IPS DF 4.7 (cell line): ENCODE results near the gene RAB11FIP4.

Experiments
- DNase-seq: peaks from one replicate; pipeline ENCODE4 v3.0.0-alpha.2; 2013; ENCODE audit warnings: low spot score; ENCODE audit errors: extremely low read depth

The RAB11FIP4 gene

DNA sequence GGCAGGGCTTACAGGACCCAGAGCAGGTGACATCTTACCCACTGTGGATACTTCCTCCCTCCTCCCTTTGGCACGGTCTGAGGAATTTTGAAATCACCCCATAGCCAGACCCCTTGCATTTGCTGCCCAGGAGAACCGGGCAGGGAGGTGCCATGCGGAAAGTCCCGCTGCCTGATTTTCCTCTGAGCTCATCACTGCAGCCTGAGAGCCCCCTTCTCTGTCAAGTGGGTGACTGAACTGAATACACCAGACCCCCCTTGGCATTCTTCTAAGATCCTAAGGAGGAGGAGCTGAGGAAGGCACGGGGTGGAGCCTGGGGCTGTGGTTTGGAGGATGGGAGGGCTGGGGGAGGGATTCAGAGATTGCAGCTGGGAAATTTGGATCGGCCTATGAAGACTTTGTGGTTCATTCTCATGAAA is 173.4 kb downstream of the RAB11FIP4 start:
- no peak for DNase-seq

- DNase-seq: no peak
These were observed 174.2 kb downstream of the RAB11FIP4 start for GRCh38 chr17:31565652-31566051.

DNA sequence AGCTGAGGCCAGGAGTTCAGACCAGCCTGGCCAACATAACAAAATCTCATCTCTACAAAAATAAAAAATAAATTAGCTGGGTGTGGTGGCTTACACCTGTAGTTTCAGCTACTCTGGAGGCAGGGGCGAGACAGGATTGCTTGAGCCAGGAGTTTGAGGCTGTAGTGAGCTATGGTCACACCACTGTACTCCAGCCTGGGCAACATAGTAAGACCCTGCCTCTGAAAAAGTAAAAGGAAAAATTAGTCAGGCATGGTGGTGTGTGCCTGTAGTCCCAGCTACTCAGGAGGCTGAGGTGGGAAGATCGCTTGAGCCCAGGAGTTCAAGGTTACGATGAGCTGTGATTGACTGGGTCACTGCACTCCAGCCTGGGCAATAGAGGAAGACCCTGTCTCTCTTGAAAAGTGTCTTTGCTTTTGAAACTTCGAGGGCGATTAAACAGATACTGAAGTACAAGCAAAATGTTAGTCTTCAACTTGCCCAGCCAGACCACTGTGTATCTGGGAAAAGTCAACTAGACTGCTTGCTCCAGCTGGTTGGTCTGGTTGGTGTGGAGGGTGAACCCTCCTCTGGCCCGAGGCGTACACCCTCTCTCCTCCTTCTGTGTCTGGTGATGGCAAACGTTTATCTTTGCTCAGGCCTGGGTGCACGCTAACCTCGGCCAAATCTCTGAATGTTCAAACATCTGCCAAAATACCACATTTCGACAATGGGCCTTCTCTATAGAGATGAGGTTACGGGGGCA is 174.9 kb downstream of the RAB11FIP4 start:
- no peak for DNase-seq

- no peak for DNase-seq
These were observed 175.5 kb downstream of the RAB11FIP4 start for GRCh38 chr17:31566992-31567373.

DNA sequence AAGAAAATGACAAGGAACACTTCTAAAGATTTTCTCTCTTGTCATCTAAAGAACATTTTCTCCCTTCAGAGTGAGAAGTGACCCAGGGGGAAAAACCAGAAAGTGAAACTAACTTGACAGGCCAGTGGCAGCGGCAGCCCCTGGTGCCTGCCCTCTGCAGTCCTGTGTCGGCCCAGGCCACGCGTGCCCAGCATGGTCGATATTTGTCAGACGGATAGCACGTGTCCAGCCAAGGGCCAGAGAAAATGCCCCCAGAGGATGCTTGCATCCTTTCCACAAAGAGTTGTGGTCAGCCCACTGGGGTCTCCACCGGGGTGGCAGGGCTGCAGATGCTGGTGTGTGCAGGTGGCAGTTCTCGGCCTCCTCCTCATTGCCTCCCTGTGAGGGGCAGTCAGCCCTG is 176.6 kb downstream of the RAB11FIP4 start:
- DNase-seq: no peak

- DNase-seq: no peak
These were observed 177.1 kb downstream of the RAB11FIP4 start for GRCh38 chr17:31568539-31568938.

GRCh38 chr17:31570231-31570630 is 178.8 kb downstream of the RAB11FIP4 start:
- DNase-seq: no peak

GRCh38 chr17:31570951-31571892 is 179.7 kb downstream of the RAB11FIP4 start:
- DNase-seq: no peak

- DNase-seq: no peak
These were observed 180.9 kb downstream of the RAB11FIP4 start for GRCh38 chr17:31572341-31572740.

- no peak for DNase-seq
These were observed 181.6 kb downstream of the RAB11FIP4 start for GRCh38 chr17:31573047-31573446.

DNA sequence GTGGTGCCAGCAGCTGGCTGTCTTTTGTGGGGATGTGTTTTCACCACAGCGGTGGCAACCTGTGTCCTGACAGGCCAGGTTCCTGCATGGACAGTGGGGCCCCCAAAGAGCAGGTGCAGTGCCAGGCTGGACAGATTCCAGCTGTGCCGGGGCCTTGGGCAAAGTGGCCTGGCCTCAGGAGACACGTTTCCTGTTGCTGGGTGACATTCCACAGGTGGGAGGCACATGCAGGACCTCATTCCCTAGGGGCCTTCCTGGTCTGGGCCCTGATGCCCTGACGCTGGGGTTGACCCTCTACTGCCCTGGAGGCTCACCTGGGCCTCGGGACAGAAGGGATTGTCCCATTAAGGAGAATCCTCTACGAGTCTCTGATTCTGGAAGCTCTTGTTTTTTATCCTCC is 182.4 kb downstream of the RAB11FIP4 start:
- DNase-seq: no peak

DNA sequence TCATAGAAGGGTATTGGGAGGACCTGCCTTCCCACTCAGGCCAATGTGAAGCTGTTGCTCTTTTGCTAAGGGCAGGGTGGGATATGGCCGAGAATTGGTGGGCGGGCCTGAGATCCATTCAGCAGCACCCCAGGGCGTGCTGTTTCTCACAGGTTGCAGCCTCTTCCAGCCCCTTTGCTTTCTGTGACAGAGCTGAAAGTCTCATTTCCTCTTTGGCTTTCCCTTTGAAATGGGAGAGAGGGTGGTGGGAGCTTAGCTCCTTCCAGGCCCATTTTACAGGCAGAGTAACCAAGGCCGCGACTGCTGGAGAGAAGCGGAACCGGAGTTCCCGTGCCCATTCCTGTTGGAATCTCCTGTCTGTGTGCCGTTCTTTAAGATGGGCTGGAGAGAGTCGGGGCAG is 183.0 kb downstream of the RAB11FIP4 start:
- no peak for DNase-seq

- no peak for DNase-seq
These were observed 183.6 kb downstream of the RAB11FIP4 start for GRCh38 chr17:31575043-31575442.

- DNase-seq: no peak
These were observed 187.8 kb downstream of the RAB11FIP4 start for GRCh38 chr17:31579265-31579664.

DNA sequence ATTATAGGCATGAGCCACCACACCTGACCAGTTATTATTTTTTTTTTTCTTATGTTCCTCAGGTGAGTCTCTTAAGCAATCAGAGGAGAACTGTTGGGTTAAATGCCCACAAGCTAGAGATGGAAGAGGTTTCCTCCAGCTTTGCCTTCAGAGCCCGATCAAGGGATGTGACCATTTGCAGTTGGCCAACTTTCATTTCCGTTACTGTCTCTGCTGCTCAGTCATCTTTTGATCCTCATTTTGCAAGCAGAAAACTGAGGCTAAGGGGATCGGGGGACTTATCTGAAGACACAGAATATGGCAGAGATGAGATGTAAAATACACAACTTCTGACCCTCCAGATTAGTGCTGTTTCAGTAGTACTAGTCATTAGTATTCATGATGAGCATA is 188.8 kb downstream of the RAB11FIP4 start:
- no peak for DNase-seq

GRCh38 chr17:31580706-31581490 is 189.4 kb downstream of the RAB11FIP4 start:
- no peak for DNase-seq

- no peak for DNase-seq
These were observed 190.0 kb downstream of the RAB11FIP4 start for GRCh38 chr17:31581491-31581890.

- no peak for DNase-seq
These were observed 190.9 kb downstream of the RAB11FIP4 start for GRCh38 chr17:31582151-31582907.

DNA sequence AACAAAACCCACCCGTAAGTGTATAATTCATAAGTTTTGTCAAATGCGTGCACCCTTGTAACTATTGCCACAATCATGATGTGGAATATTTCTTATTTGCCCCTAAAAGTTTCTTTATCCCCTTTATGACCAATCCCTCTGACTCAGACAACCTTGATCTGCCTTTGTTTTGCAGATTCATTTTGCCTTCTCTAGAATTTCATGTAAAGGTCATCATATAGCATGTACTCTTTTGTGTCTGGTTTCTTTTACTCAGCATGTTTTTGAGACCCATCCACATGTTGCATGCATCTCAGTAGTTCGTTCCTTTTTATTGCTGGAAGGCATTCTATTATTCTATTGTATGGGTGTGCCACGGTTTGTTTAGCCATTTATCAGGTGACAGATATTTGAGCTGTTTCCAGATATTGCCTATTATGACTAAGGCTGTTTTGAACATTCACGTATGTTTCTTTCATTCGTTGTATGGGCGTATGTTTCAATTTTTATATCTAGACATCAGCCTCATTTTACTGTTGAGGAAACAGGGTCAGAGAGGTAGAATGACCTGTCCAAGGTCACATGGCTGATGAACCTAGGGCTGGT is 192.4 kb downstream of the RAB11FIP4 start:
- DNase-seq: no peak

GRCh38 chr17:31584438-31585279 is 193.2 kb downstream of the RAB11FIP4 start:
- no peak for DNase-seq
